Body of pancreas (tissue), 4 donors: ENCODE measurements around the gene FCAMR. TPM values are rescaled to one million over a fixed set of nuclear protein-coding genes. Genes with fewer than 3 reads are reported as not detected.

ENCODE experiments used
- ATAC-seq: fragments of 150-250 bp; one replicate; pipeline ENCODE4 v1.9.1; 2016
- DNase-seq, 4 donors: peaks; one replicate each; pipeline ENCODE4 v3.0.0-alpha.2; 2019
- H3K27ac ChIP-seq, 4 donors: fragments of 200-600 bp; sonication (generic); 1 replicate in 3 of 4; 2 replicates in 1 of 4; pipeline versions ENCODE4 v1.5.1 to v1.6.1; 2016 to 2019; ENCODE audit warnings: mild to moderate bottlenecking in 1 of 4, mixed read lengths in 1 of 4, moderate library complexity in 1 of 4
- H3K27me3 ChIP-seq, 2 donors: fragments of 200-600 bp; sonication (generic); one replicate each; pipeline ENCODE4 v1.6.0; 2016; ENCODE audit warnings: mild to moderate bottlenecking in 1 of 2
- H3K36me3 ChIP-seq, 2 donors: fragments of 200-600 bp; sonication (generic); replicated peaks in 1 of 2; 2 replicates each; pipeline ENCODE4 v1.5.1; 2016; ENCODE audit warnings: low read depth in 2 of 2; ENCODE audit not compliant: insufficient read depth in 1 of 2
- H3K4me1 ChIP-seq: fragments of 200-600 bp; sonication (generic); one replicate; pipeline ENCODE4 v1.6.0; 2016
- H3K4me3 ChIP-seq, 2 donors: fragments of 200-600 bp; sonication (generic); 1 replicate in 1 of 2; 2 replicates in 1 of 2; pipeline ENCODE4 v1.5.1; 2016 to 2019
- H3K9me3 ChIP-seq, 3 donors: fragments of 200-600 bp; sonication (generic); 1 replicate in 2 of 3; 2 replicates in 1 of 3; pipeline ENCODE4 v1.5.1; 2016
- POLR2A ChIP-seq, 3 donors: fragments of 450-650 bp; IDR thresholded peaks; one replicate each; pipeline ENCODE4 v1.6.1; 2016; ENCODE audit warnings: antibody characterized with exemption in 3 of 3, mild to moderate bottlenecking in 2 of 3
- WGBS, 2 donors: methylation state at CpG; one replicate each; pipeline ENCODE4 v1.1.5; 2017; 5-methylcytosine and 5-hydroxymethylcytosine counted together
- intact Hi-C: fragments of 100-400 bp; cut with DNase I; formaldehyde crosslinking; loops from one replicate; pipeline ENCODE4 v1.15.1; 2023
- total RNA-seq, 2 donors: library from RNA; depleted of rRNA; stranded (reverse); fragments of >200 nt; gene quantifications; one replicate each; pipeline ENCODE4 v1.1.0, GENCODE V29; 2016
- TF ChIP-seq, protein P1 (sequence below), 7 experiments: fragments of 450-650 bp in 4 of 7; fragments of 200-600 bp in 3 of 7; sonication (generic) in 3 of 7; IDR thresholded peaks; one replicate each; pipeline ENCODE4 v1.5.1; 2016 to 2019; ENCODE audit warnings: antibody characterized with exemption in 7 of 7

The FCAMR gene
- total RNA-seq, 2 donors from 2014 or later: not detected

GRCh38 chr1:207017615-207018559 is 47.6 kb upstream of the FCAMR start:
- Histone ChIP-seq H3K9me3 (no peaks in the 10 kb centered on the region), H3K27me3 (no peaks in the 10 kb centered on the region), H3K4me3 (no peak overlapping the region), H3K36me3 (peaks cover 0 to 4% of the 10 kb centered on the region in 2 donors), H3K4me1 (peaks cover 44% of the 10 kb centered on the region), H3K27ac (peak overlapping the region in 2 of 4 donors; percentile 42 to 50)
- intact Hi-C loops: no loop called here
- DNase-seq: peak; percentile 60 to 79 (median 74)
- WGBS, 2 donors: 21 to 31% methylated on average over 7 of the region's 7 CpGs
- ATAC-seq: peak; percentile 86
- no peak for TF ChIP-seq POLR2A (IDR thresholded peaks at IDR 0.05)
- TF ChIP-seq, protein P1, sequence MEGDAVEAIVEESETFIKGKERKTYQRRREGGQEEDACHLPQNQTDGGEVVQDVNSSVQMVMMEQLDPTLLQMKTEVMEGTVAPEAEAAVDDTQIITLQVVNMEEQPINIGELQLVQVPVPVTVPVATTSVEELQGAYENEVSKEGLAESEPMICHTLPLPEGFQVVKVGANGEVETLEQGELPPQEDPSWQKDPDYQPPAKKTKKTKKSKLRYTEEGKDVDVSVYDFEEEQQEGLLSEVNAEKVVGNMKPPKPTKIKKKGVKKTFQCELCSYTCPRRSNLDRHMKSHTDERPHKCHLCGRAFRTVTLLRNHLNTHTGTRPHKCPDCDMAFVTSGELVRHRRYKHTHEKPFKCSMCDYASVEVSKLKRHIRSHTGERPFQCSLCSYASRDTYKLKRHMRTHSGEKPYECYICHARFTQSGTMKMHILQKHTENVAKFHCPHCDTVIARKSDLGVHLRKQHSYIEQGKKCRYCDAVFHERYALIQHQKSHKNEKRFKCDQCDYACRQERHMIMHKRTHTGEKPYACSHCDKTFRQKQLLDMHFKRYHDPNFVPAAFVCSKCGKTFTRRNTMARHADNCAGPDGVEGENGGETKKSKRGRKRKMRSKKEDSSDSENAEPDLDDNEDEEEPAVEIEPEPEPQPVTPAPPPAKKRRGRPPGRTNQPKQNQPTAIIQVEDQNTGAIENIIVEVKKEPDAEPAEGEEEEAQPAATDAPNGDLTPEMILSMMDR (IDR thresholded peaks at IDR 0.05): no peak

DNA sequence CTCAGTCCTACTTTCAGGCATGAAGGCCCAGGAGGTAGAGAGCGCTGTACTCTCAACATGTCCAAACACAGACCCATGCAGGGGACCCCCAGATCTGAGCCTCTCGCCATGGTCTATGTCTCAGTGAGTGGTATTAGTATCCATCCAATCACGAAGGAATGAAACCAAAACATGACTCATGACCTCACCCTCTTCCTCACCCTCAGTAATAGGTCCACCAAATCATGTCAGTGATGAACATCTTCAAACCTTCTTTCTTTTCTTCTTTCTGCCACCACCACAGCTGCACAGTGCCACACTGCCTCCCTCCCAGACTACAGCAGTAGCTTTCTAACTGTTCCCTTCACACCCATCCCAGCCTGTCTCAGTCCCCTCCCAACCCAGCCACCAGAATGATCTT is 45.5 kb upstream of the FCAMR start:
- intact Hi-C loops: no loop called here
- TF ChIP-seq, protein P1 (IDR thresholded peaks at IDR 0.05): no peak
- TF ChIP-seq POLR2A (IDR thresholded peaks at IDR 0.05): no peak
- Histone ChIP-seq H3K4me1 (peaks cover 32% of the 10 kb centered on the region), H3K36me3 (no peaks in the 10 kb centered on the region), H3K27ac (no peak overlapping the region), H3K9me3 (no peaks in the 10 kb centered on the region), H3K4me3 (no peak overlapping the region), H3K27me3 (no peaks in the 10 kb centered on the region)
- ATAC-seq (no peak), DNase-seq (no peak)
- WGBS, 2 donors: 91 to 94% methylated on average over 3 of the region's 3 CpGs

DNA sequence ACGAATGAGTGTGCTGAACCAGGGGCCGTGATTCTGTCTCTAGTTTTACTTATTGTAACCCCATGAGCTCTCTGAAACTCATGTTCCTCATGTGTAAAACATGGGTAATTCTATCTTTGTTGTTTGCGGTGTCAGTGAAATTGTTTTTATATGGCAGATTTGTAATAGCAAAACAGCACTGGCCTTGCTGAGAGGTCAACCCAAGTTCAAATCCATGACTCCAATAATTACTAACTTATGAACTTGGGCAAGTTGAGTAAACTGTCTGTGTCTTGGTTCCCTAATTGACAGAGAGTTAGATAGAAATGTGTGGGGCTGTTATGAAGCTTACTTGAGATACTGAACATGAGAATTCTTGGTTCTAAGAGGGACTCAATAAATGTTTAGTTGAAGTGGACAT is 44.5 kb upstream of the FCAMR start:
- intact Hi-C loops: no loop called here
- Histone ChIP-seq H3K4me1 (peaks cover 35% of the 10 kb centered on the region), H3K36me3 (no peaks in the 10 kb centered on the region), H3K9me3 (no peaks in the 10 kb centered on the region), H3K4me3 (no peak overlapping the region), H3K27me3 (no peaks in the 10 kb centered on the region), H3K27ac (no peak overlapping the region)
- no peak for DNase-seq
- ATAC-seq: no peak
- no peak for TF ChIP-seq POLR2A (IDR thresholded peaks at IDR 0.05)
- TF ChIP-seq, protein P1 (IDR thresholded peaks at IDR 0.05): no peak
- 80 to 95% methylated on average over 3 of the region's 3 CpGs for WGBS, 2 donors

GRCh38 chr1:207013321-207014085 is 43.2 kb upstream of the FCAMR start:
- intact Hi-C loops: no loop called here
- TF ChIP-seq, protein P1 (IDR thresholded peaks at IDR 0.05): no peak
- no peak for TF ChIP-seq POLR2A (IDR thresholded peaks at IDR 0.05)
- Histone ChIP-seq H3K36me3 (no peaks in the 10 kb centered on the region), H3K27me3 (no peaks in the 10 kb centered on the region), H3K4me1 (peaks cover 32% of the 10 kb centered on the region), H3K27ac (no peak overlapping the region), H3K4me3 (no peak overlapping the region), H3K9me3 (no peaks in the 10 kb centered on the region)
- 93% methylated on average over 6 of the region's 6 CpGs for WGBS, 2 donors
- ATAC-seq: no peak
- no peak for DNase-seq
